ENCODE data around the gene YIPF2. TPM values are rescaled to one million over a fixed set of nuclear protein-coding genes. Genes with fewer than 3 reads are reported as not detected.
"Not testable (repeated sequence)": the region's sequence is repeated elsewhere in the genome, so short reads cannot be mapped to it uniquely, and the experiment has no call there.

YIPF2 gene
- total RNA-seq, 1 experiment from 2014 or later = 65.5 TPM

DNA sequence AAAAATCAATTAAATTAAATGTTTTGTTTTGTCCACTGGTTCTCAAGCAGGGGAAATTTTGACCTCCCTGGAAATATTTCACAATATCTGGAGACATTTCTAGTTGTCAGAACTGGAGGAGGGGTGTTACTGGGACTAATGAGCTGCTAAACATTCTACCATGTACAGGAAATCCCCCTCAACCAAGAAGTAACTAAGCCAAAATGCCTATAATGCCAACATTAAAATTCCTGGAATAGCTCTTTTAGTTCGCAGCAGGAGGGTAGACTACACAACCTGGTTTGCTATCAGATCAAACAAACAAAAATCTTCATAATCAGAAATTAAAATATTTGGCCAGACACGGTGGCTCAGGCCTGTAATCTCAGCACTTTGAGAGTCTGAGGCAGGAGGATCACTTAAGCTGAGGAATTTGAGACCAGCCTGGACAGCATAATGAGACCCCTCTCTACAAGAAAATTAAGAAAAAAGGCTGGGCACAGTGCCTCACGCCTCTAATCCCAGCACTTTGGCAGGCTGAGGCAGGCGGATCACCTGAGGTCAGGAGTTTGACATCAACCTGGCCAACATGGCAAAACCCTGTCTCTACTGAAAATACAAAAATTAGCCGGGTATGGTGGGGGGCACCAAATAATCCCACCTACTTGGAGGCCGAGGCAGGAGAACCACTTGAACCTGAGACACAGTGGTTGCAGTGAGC lies 18.7 kb upstream of the YIPF2 start:
- Mint-ChIP-seq H3K4me3 (ENCODE audit: unreplicated experiment) (no peak overlapping the region), H3K27ac (ENCODE audit: low read depth, unreplicated experiment) (peak overlapping the region; percentile 61), H3K9me3 (ENCODE audit: unreplicated experiment) (no peaks in the 10 kb centered on the region), H3K27me3 (ENCODE audit: insufficient read depth, unreplicated experiment) (no peaks in the 10 kb centered on the region), H3K4me1 (ENCODE audit: insufficient read depth, unreplicated experiment) (no peaks in the 10 kb centered on the region), H3K36me3 (ENCODE audit: insufficient read depth, unreplicated experiment) (no peaks in the 10 kb centered on the region)
- BruUV-seq (replicated peaks) = no TSS peak
- TF ChIP-seq, protein P1, sequence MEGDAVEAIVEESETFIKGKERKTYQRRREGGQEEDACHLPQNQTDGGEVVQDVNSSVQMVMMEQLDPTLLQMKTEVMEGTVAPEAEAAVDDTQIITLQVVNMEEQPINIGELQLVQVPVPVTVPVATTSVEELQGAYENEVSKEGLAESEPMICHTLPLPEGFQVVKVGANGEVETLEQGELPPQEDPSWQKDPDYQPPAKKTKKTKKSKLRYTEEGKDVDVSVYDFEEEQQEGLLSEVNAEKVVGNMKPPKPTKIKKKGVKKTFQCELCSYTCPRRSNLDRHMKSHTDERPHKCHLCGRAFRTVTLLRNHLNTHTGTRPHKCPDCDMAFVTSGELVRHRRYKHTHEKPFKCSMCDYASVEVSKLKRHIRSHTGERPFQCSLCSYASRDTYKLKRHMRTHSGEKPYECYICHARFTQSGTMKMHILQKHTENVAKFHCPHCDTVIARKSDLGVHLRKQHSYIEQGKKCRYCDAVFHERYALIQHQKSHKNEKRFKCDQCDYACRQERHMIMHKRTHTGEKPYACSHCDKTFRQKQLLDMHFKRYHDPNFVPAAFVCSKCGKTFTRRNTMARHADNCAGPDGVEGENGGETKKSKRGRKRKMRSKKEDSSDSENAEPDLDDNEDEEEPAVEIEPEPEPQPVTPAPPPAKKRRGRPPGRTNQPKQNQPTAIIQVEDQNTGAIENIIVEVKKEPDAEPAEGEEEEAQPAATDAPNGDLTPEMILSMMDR (IDR thresholded peaks at IDR 0.05; ENCODE audit: unreplicated experiment) = no peak
- peak; percentile 47 for DNase-seq (ENCODE audit: unreplicated experiment)
- intact Hi-C loops (cut with micrococcal nuclease) = no loop called here
- CTCF ChIA-PET = interaction anchor here (0.6 to 1.0 kb wide), 3 partner anchors 13 to 88 kb away, joined by 3 read pairs; no protein-coding TSS in a partner anchor
- POLR2A ChIA-PET = interaction anchor here (1.0 kb wide), 1 partner anchor 14 kb away, joined by 5 read pairs; the partner anchor contains the start of gene SMARCA4

GRCh38 chr19:10945264-10945663 lies 16.8 kb upstream of the YIPF2 start:
- Mint-ChIP-seq H3K36me3 (ENCODE audit: insufficient read depth, unreplicated experiment) (no peaks in the 10 kb centered on the region), H3K4me1 (ENCODE audit: insufficient read depth, unreplicated experiment) (no peaks in the 10 kb centered on the region), H3K9me3 (ENCODE audit: unreplicated experiment) (no peaks in the 10 kb centered on the region), H3K27ac (ENCODE audit: low read depth, unreplicated experiment) (no peak overlapping the region), H3K27me3 (ENCODE audit: insufficient read depth, unreplicated experiment) (no peaks in the 10 kb centered on the region), H3K4me3 (ENCODE audit: unreplicated experiment) (no peak overlapping the region)
- intact Hi-C loops (cut with micrococcal nuclease) = no loop called here
- ChIA-PET POLR2A (interaction anchor here (5.8 kb wide), 1 partner anchor 15 kb away, joined by 30 read pairs; the partner anchor contains the start of gene SMARCA4), CTCF (interaction anchor here (0.7 to 6.8 kb wide), 3 partner anchors 14 to 434 kb away, joined by 3 to 54 read pairs (median 3); partner anchors contain the start of gene SMARCA4)
- BruUV-seq (replicated peaks) = no TSS peak
- DNase-seq (ENCODE audit: unreplicated experiment) = no peak
- TF ChIP-seq, protein P1 (IDR thresholded peaks at IDR 0.05; ENCODE audit: unreplicated experiment) = no peak

DNA sequence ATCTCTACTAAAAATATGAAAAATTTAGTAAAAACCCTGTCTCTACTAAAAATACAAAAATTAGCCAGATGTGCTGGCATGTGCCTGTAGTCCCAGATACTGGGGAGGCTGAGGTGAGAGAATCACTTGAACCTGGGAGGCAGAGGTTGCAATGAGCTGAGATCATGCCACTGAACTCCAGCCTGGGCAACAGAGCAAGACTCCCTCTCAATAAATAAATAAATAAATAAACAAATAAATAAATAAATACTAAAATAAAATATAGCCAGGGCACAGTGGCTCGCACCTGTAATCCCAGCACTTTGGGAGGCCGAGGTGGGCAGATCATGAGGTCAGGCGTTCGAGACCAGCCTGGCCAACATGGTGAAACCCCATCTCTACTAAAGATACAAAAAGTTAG lies 15.0 kb upstream of the YIPF2 start:
- H3K27ac Mint-ChIP-seq (ENCODE audit: low read depth, unreplicated experiment); DNase-seq (ENCODE audit: unreplicated experiment); H3K27me3 Mint-ChIP-seq (ENCODE audit: insufficient read depth, unreplicated experiment); H3K36me3 Mint-ChIP-seq (ENCODE audit: insufficient read depth, unreplicated experiment); BruUV-seq (replicated peaks); H3K4me1 Mint-ChIP-seq (ENCODE audit: insufficient read depth, unreplicated experiment); H3K4me3 Mint-ChIP-seq (ENCODE audit: unreplicated experiment); H3K9me3 Mint-ChIP-seq (ENCODE audit: unreplicated experiment): not testable (repeated sequence)
- ChIA-PET CTCF (interaction anchor here (0.6 to 6.8 kb wide), 7 partner anchors 8 to 835 kb away, joined by 3 to 54 read pairs (median 4); partner anchors contain the start of gene SMARCA4), POLR2A (interaction anchor here (1.2 to 5.8 kb wide), 2 partner anchors 17 to 145 kb away, joined by 3 to 30 read pairs; partner anchors contain the start of genes LDLR and SMARCA4)
- intact Hi-C loops (cut with micrococcal nuclease) = loop anchor here (2.0 kb wide), 1 partner anchor 17 kb away; the partner anchor contains the start of gene SMARCA4

DNA sequence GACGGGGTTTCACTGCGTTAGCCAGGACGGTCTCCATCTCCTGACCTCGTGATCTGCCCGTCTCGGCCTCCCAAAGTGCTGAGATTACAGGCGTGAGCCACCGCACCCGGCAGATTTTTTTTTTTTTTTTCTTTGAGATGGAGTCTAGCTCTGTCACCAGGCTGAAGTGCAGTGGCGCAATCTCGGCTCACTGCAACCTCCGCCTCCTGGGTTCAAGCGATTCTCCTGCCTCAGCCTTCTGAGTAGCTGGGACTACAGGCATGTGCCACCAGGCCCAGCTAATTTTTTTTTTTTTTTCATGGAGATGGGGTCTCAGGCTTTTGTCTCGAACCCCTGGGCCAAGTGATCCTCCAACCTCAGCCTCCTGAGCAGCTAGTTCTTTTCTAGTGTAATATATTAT lies 13.2 kb upstream of the YIPF2 start:
- not testable (repeated sequence) for DNase-seq (ENCODE audit: unreplicated experiment); H3K4me1 Mint-ChIP-seq (ENCODE audit: insufficient read depth, unreplicated experiment); H3K36me3 Mint-ChIP-seq (ENCODE audit: insufficient read depth, unreplicated experiment); H3K9me3 Mint-ChIP-seq (ENCODE audit: unreplicated experiment); H3K27me3 Mint-ChIP-seq (ENCODE audit: insufficient read depth, unreplicated experiment); H3K4me3 Mint-ChIP-seq (ENCODE audit: unreplicated experiment); BruUV-seq (replicated peaks); H3K27ac Mint-ChIP-seq (ENCODE audit: low read depth, unreplicated experiment)
- ChIA-PET POLR2A (interaction anchor here (0.6 to 5.8 kb wide), 8 partner anchors 10 to 576 kb away, joined by 3 to 30 read pairs (median 4); partner anchors contain the start of genes LDLR and SMARCA4), CTCF (interaction anchor here (0.6 to 6.8 kb wide), 26 partner anchors 10 to 1392 kb away, joined by 3 to 54 read pairs (median 4); partner anchors contain the start of genes SMARCA4 and ZNF563)
- intact Hi-C loops (cut with micrococcal nuclease) = loop anchor here (1.0 to 2.0 kb wide), 2 partner anchors 19 to 95 kb away; partner anchors contain the start of gene SMARCA4

All from MCF 10A (cell line).